ENCODE data around the gene RPTOR. TPM values are rescaled to one million over a fixed set of nuclear protein-coding genes. Genes with fewer than 3 reads are reported as not detected.

RPTOR gene
- total RNA-seq, 2 experiments from 2014 or later, result 53.1 to 54.0 TPM

GRCh38 chr17:80787881-80788280 lies 243.2 kb downstream of the RPTOR start:
- ATAC-seq (no peak), DNase-seq (no peak)
- no peaks in the 10 kb centered on the region for H3K27me3 Mint-ChIP-seq (ENCODE audit: low read depth)
- ChIA-PET POLR2A (no interaction called here), CTCF (interaction anchor here (0.9 to 1.2 kb wide), 2 partner anchors 24 to 104 kb away, joined by 3 read pairs; no protein-coding TSS in a partner anchor)
- H3K4me3 Mint-ChIP-seq, result no peak overlapping the region
- peak overlapping the region; percentile 31 for H3K27ac Mint-ChIP-seq
- H3K4me1 Mint-ChIP-seq (ENCODE audit: low read depth), result peaks cover 92% of the 10 kb centered on the region
- H3K36me3 Mint-ChIP-seq (ENCODE audit: low read depth), result peaks cover 52% of the 10 kb centered on the region
- H3K9me3 Mint-ChIP-seq (ENCODE audit: insufficient read depth), result peaks cover 4% of the 10 kb centered on the region

GRCh38 chr17:80789356-80789902 lies 244.8 kb downstream of the RPTOR start:
- peak; percentile 25 for ATAC-seq

DNA sequence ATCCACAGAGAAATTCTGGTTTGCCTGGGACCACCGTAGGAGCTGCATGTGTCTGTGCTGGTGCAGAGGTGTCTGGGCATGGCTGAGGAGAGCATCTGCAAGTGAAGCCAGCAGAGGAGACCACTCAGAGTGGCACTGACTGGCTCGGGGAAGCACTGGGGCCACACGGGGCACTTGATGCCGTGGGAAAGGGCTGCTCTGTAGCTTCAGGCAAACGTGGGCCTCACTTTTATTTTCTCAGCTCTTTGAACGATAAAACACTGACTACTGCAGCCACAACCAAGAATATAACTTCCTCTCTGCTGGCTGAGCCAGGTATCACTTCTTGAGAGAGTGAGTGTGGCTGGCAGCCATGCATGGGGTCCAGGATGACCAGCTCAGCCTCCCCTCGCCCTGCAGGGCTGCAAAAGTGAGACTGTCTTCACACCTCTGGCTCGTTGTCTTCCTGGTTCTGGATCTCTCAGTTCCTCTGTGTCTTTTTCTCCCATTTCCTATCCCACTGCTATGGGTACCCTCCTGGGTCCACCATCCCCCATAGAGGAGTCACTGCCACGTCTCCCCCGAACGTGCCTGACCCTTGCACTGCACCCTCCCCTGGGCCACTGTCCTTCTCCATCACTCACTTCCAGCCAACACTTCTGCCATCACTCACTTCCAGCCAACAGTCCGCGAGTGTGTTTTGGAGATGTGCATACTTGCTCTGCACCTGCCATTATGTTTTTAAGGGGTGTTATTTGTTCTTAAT lies 245.6 kb downstream of the RPTOR start:
- Mint-ChIP-seq H3K4me3 (peak overlapping the region; percentile 71), H3K4me1 (ENCODE audit: low read depth) (peaks cover 90% of the 10 kb centered on the region), H3K27ac (peak overlapping the region; percentile 97), H3K9me3 (ENCODE audit: insufficient read depth) (peaks cover 4% of the 10 kb centered on the region), H3K36me3 (ENCODE audit: low read depth) (peaks cover 63% of the 10 kb centered on the region), H3K27me3 (ENCODE audit: low read depth) (no peaks in the 10 kb centered on the region)
- ATAC-seq, result peak; percentile 75
- CTCF ChIA-PET, result interaction anchor here (0.6 to 3.6 kb wide), 16 partner anchors 9 to 215 kb away, joined by 3 to 44 read pairs (median 5); no protein-coding TSS in a partner anchor
- DNase-seq, result peak; percentile 65
- POLR2A ChIA-PET, result interaction anchor here (0.7 to 3.7 kb wide), 10 partner anchors 9 to 336 kb away, joined by 3 to 41 read pairs (median 5); no protein-coding TSS in a partner anchor

More at GRCh38 chr17:80789356-80789902, 244.8 kb downstream of the RPTOR start:
- Mint-ChIP-seq H3K4me1 (ENCODE audit: low read depth) (peaks cover 92% of the 10 kb centered on the region), H3K27ac (peak overlapping the region; percentile 97), H3K27me3 (ENCODE audit: low read depth) (no peaks in the 10 kb centered on the region), H3K4me3 (peak overlapping the region; percentile 71), H3K9me3 (ENCODE audit: insufficient read depth) (peaks cover 4% of the 10 kb centered on the region), H3K36me3 (ENCODE audit: low read depth) (peaks cover 59% of the 10 kb centered on the region)
- no peak for DNase-seq
- CTCF ChIA-PET, result interaction anchor here (0.8 to 3.6 kb wide), 12 partner anchors 8 to 149 kb away, joined by 3 to 44 read pairs (median 4); no protein-coding TSS in a partner anchor
- POLR2A ChIA-PET, result interaction anchor here (0.7 to 3.7 kb wide), 10 partner anchors 8 to 335 kb away, joined by 3 to 41 read pairs (median 5); no protein-coding TSS in a partner anchor

DNA sequence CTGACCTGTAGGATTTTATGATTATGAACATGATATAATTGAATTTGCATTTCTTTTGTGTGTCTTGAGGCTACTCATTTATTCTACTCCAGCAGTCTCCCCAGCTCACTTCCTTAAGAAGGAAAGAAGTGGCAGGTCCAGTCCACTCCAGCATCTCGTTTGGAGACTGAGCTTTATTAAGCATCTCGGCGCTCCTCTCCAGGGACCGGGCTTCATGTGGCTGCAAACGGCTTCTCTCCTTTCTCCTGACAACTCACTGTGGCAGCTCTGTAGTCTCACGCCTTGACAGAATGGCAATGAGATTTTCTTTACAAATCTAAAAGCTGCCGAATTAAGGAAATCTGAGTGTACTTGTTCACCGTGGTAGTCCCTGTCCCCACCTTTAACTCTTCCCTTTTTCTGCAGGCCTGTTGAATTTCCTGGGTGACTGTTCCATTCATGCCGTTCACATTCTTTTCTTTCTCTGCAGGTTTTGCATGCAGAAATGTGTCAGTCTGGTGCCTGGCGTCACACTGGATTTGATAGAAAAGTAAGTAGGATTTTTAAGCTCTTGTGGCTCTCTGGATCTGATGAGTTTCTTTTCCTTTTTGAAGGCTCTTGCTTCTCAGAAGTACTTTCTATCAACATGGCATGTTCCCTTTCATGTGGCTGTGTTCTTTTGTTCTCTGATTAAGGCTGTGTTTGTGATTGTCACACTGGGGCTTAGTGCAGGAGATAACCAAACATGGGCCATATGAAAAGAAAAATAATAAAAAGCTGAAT lies 246.5 kb downstream of the RPTOR start:
- ChIA-PET POLR2A (interaction anchor here (0.7 to 3.7 kb wide), 16 partner anchors 10 to 368 kb away, joined by 3 to 41 read pairs (median 4); no protein-coding TSS in a partner anchor), CTCF (interaction anchor here (0.6 to 3.6 kb wide), 20 partner anchors 10 to 215 kb away, joined by 3 to 44 read pairs (median 4); no protein-coding TSS in a partner anchor)
- DNase-seq (no peak), ATAC-seq (peak; percentile 40)
- H3K4me3 Mint-ChIP-seq, result peak overlapping the region; percentile 71
- peaks cover 82% of the 10 kb centered on the region for H3K4me1 Mint-ChIP-seq (ENCODE audit: low read depth)
- H3K9me3 Mint-ChIP-seq (ENCODE audit: insufficient read depth), result peaks cover 4% of the 10 kb centered on the region
- peaks cover 59% of the 10 kb centered on the region for H3K36me3 Mint-ChIP-seq (ENCODE audit: low read depth)
- H3K27ac Mint-ChIP-seq, result peak overlapping the region; percentile 97
- H3K27me3 Mint-ChIP-seq (ENCODE audit: low read depth), result no peaks in the 10 kb centered on the region

DNA sequence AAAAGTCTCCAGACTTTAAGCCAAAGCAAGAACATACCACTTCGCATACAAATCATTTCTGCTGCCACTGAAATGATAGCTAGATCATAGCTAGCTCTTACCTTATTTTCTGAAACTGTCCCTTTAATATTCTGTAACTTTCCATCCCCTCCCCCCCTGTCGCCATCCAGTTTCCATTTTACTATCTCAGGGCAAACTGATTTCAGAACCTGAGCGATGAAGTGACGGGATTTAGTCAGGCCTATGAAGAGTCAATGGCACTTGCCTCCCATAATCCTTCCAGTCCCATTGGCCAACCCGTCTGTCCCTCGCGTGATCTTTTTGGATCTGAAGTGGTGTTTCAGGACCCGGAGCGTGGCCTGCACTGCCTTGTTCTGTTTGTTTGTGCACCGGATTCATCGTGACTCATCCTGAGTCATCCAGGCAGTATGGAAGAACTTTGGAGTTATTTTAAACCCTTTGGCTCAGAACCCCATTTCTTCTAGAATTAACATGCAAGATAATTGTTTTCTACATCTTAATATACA lies 247.2 kb downstream of the RPTOR start:
- peaks cover 57% of the 10 kb centered on the region for H3K36me3 Mint-ChIP-seq (ENCODE audit: low read depth)
- peak; percentile 65 for DNase-seq
- ChIA-PET CTCF (interaction anchor here (0.9 to 3.6 kb wide), 16 partner anchors 11 to 216 kb away, joined by 3 to 44 read pairs (median 4); no protein-coding TSS in a partner anchor), POLR2A (interaction anchor here (0.7 to 3.7 kb wide), 17 partner anchors 10 to 368 kb away, joined by 3 to 41 read pairs (median 3); no protein-coding TSS in a partner anchor)
- peak; percentile 11 for ATAC-seq
- peak overlapping the region; percentile 71 for H3K4me3 Mint-ChIP-seq
- peaks cover 4% of the 10 kb centered on the region for H3K9me3 Mint-ChIP-seq (ENCODE audit: insufficient read depth)
- H3K27ac Mint-ChIP-seq, result peak overlapping the region; percentile 97
- H3K27me3 Mint-ChIP-seq (ENCODE audit: low read depth), result no peaks in the 10 kb centered on the region
- peaks cover 75% of the 10 kb centered on the region for H3K4me1 Mint-ChIP-seq (ENCODE audit: low read depth)

GRCh38 chr17:80792373-80792781 lies 247.7 kb downstream of the RPTOR start:
- peaks cover 4% of the 10 kb centered on the region for H3K9me3 Mint-ChIP-seq (ENCODE audit: insufficient read depth)
- peaks cover 69% of the 10 kb centered on the region for H3K4me1 Mint-ChIP-seq (ENCODE audit: low read depth)
- no peaks in the 10 kb centered on the region for H3K27me3 Mint-ChIP-seq (ENCODE audit: low read depth)
- peaks cover 54% of the 10 kb centered on the region for H3K36me3 Mint-ChIP-seq (ENCODE audit: low read depth)
- ChIA-PET CTCF (interaction anchor here (0.6 to 3.6 kb wide), 8 partner anchors 9 to 106 kb away, joined by 3 to 44 read pairs (median 4); no protein-coding TSS in a partner anchor), POLR2A (interaction anchor here (1.0 to 3.7 kb wide), 3 partner anchors 11 to 27 kb away, joined by 3 to 41 read pairs (median 5); no protein-coding TSS in a partner anchor)
- no peak for ATAC-seq
- DNase-seq, result no peak
- H3K4me3 Mint-ChIP-seq, result peak overlapping the region; percentile 71
- peak overlapping the region; percentile 97 for H3K27ac Mint-ChIP-seq

DNA sequence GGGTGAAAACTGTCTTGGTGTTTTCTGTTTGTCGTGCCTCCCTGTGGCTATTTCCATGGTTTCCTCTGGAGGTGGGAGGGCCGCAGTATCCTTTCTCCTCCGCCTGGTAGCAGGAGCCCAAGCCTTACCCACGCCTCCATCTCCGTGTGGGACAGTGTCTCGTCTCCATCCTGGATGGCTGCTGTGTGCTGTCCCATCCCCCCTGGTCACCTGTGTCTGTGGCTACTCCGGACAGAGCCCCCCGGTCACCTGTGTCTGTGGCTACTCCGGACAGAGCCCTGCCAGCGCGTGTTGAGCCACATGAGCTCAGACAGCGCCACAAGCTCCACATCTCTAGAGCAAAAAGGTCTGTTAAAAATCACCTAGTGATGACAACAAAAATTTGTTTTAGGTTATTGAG lies 248.8 kb downstream of the RPTOR start:
- H3K36me3 Mint-ChIP-seq (ENCODE audit: low read depth), result peaks cover 50% of the 10 kb centered on the region
- ChIA-PET POLR2A (no interaction called here), CTCF (no interaction called here)
- H3K9me3 Mint-ChIP-seq (ENCODE audit: insufficient read depth), result peaks cover 2% of the 10 kb centered on the region
- H3K4me3 Mint-ChIP-seq, result no peak overlapping the region
- no peak for ATAC-seq
- H3K27me3 Mint-ChIP-seq (ENCODE audit: low read depth), result no peaks in the 10 kb centered on the region
- peak overlapping the region; percentile 62 for H3K27ac Mint-ChIP-seq
- no peak for DNase-seq
- H3K4me1 Mint-ChIP-seq (ENCODE audit: low read depth), result peaks cover 60% of the 10 kb centered on the region

DNA sequence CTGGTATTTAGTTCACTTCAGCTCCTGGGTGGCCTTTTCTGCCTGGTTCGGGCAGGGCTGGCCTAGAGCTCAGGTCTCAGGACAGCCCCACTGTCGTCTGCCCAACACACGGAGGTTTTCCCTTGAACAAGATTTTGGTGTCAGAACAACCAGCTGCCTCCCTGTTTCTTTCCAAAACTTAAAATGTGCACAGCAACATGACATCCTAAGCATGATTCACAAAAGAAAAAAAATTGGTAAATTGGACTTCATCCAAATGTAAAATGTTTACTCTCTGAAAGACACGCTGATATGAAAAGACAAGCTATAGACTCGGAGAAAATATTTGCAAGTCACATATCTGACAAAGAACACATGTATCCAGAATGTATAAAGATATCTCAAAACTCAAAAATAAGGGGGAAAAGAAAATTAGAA lies 249.2 kb downstream of the RPTOR start:
- CTCF ChIA-PET, result interaction anchor here (1.1 kb wide), 1 partner anchor 367 kb away, joined by 3 read pairs; no protein-coding TSS in a partner anchor
- Mint-ChIP-seq H3K27me3 (ENCODE audit: low read depth) (no peaks in the 10 kb centered on the region), H3K36me3 (ENCODE audit: low read depth) (peaks cover 48% of the 10 kb centered on the region)

DNA sequence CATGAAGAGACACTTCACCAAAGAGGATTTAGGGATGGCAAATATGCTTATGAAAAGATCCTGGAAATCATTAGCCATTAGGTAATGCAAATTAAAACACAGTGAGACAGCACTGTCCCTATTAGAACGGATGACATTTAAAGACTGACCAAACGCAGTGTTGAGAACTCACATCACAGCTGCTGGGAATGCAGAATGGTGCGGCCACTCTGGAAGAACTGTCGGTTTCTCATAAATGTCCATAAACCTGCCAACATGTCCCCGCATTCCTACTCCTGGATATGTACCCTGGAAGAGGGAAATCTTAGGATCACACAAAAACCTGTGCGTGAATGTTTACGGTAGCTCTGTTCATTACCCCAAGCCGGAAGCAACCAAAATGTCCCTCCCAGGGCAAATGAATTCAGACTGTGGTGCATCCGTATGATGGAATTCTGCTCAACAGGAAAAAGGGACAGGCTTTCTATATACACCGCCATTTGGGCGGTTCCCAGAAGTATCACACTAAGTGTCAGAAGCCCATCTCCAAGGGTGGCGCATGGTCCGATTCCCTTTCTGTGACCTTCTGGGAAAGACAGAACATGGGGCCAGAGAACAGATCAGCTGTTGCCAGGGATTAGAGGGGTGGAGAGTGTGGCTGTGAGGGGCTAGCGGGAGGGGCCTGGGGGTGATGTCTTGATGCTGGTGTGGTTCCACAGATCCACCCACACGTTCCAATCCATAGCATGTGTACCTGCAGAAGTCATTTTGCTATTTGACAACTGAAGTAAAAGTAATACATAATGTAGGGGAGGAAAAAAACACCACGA lies 249.8 kb downstream of the RPTOR start:
- no peaks in the 10 kb centered on the region for H3K27me3 Mint-ChIP-seq (ENCODE audit: low read depth)
- ChIA-PET CTCF (interaction anchor here (1.1 kb wide), 1 partner anchor 367 kb away, joined by 3 read pairs; no protein-coding TSS in a partner anchor), POLR2A (no interaction called here)
- H3K27ac Mint-ChIP-seq, result peak overlapping the region; percentile 68
- DNase-seq, result no peak
- H3K4me3 Mint-ChIP-seq, result no peak overlapping the region
- peaks cover 55% of the 10 kb centered on the region for H3K4me1 Mint-ChIP-seq (ENCODE audit: low read depth)
- no peaks in the 10 kb centered on the region for H3K9me3 Mint-ChIP-seq (ENCODE audit: insufficient read depth)
- peaks cover 50% of the 10 kb centered on the region for H3K36me3 Mint-ChIP-seq (ENCODE audit: low read depth)
- no peak for ATAC-seq

More for the DNA sequence above, 249.2 kb downstream of the RPTOR start:
- POLR2A ChIA-PET, result no interaction called here
- Mint-ChIP-seq H3K27ac (peak overlapping the region; percentile 66), H3K4me1 (ENCODE audit: low read depth) (peaks cover 58% of the 10 kb centered on the region), H3K9me3 (ENCODE audit: insufficient read depth) (no peaks in the 10 kb centered on the region), H3K4me3 (no peak overlapping the region)
- no peak for ATAC-seq
- DNase-seq, result no peak

GRCh38 chr17:80795090-80795580 lies 250.5 kb downstream of the RPTOR start:
- peaks cover 50% of the 10 kb centered on the region for H3K36me3 Mint-ChIP-seq (ENCODE audit: low read depth)
- DNase-seq, result no peak
- H3K4me1 Mint-ChIP-seq (ENCODE audit: low read depth), result peaks cover 49% of the 10 kb centered on the region
- H3K9me3 Mint-ChIP-seq (ENCODE audit: insufficient read depth), result no peaks in the 10 kb centered on the region
- POLR2A ChIA-PET, result no interaction called here
- H3K4me3 Mint-ChIP-seq, result no peak overlapping the region
- CTCF ChIA-PET, result interaction anchor here (1.1 to 1.2 kb wide), 2 partner anchors 39 to 368 kb away, joined by 3 read pairs; no protein-coding TSS in a partner anchor
- ATAC-seq, result no peak
- H3K27me3 Mint-ChIP-seq (ENCODE audit: low read depth), result no peaks in the 10 kb centered on the region
- peak overlapping the region; percentile 68 for H3K27ac Mint-ChIP-seq

Data from activated CD8-positive, alpha-beta T cell treated with anti-CD3 and anti-CD28 coated beads, Interleukin-2, amount 10 ng/mL, durations not matched to agents 7 days and 5 days (primary cell).